ENCODE data around the gene NTHL1. TPM values are rescaled to one million over a fixed set of nuclear protein-coding genes. Genes with fewer than 3 reads are reported as not detected.

The NTHL1 gene
- total and polyA plus RNA-seq, 2 of the 8 experiments (the other 6 are each of a cell fraction or from before 2014, with no cell fraction given) = 70.9 to 150 TPM

GRCh38 chr16:2034696-2035430, 12.8 kb downstream of the NTHL1 start (continued):
- TF ChIP-seq CHD7 (IDR thresholded peaks at IDR 0.05; ENCODE audit: insufficient replicate concordance, low read length) (no peak), SUZ12 (IDR thresholded peaks at IDR 0.05; ENCODE audit: low read length) (no peak), TEAD4 (IDR thresholded peaks at IDR 0.05; ENCODE audit: low read depth, low read length) (no peak), TBP (IDR thresholded peaks at IDR 0.05; ENCODE audit: low read depth, low read length) (no peak), YY1 (IDR thresholded peaks at IDR 0.05; ENCODE audit: low read depth, low read length) (no peak), HDAC6 (IDR thresholded peaks at IDR 0.05; ENCODE audit: low read depth, low read length) (no peak)

Data from H1 (cell line).